Measurements from ENCODE around the gene MYOM1. TPM values are rescaled to one million over a fixed set of nuclear protein-coding genes. Genes with fewer than 3 reads are reported as not detected.
"Not testable (repeated sequence)": the region's sequence is repeated elsewhere in the genome, so short reads cannot be mapped to it uniquely, and the experiment has no call there.

MYOM1 gene
- total RNA-seq, 4 donors from 2014 or later = 0.67 to 2.1 (median 1.5) TPM

DNA sequence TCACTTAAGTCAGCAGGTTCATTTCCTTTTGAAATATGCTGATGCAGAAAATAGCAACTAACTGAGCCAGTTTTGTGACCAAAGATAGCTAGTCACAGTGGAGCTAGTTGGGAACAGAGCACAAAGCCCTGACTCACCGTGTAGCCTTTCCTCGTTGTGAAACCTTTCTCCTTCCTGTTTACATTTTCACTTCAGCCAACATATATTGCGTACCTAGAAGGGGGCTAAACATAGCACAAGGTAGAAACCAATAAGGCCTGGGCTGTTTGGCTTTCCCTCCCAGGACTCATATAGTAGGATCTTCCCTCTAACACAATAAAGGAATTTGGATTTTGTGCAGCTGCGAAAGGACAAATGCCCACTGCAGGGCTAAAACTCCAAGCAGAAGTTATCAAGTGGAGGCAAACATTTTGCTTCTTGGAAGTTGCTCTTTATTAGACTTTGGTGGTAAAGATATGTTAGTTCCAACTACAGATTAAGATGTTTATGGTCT lies 182.3 kb downstream of the MYOM1 start:
- 37% methylated on average over 4 of the region's 4 CpGs for WGBS, 2 donors
- H3K4me3 ChIP-seq (ENCODE audit: low read depth, poor library complexity, severe bottlenecking) = no peak overlapping the region
- peak in 1 of 2 donors; percentile 59 for DNase-seq (ENCODE audit: low spot score in 2 of 2)
- TF ChIP-seq, protein P1, sequence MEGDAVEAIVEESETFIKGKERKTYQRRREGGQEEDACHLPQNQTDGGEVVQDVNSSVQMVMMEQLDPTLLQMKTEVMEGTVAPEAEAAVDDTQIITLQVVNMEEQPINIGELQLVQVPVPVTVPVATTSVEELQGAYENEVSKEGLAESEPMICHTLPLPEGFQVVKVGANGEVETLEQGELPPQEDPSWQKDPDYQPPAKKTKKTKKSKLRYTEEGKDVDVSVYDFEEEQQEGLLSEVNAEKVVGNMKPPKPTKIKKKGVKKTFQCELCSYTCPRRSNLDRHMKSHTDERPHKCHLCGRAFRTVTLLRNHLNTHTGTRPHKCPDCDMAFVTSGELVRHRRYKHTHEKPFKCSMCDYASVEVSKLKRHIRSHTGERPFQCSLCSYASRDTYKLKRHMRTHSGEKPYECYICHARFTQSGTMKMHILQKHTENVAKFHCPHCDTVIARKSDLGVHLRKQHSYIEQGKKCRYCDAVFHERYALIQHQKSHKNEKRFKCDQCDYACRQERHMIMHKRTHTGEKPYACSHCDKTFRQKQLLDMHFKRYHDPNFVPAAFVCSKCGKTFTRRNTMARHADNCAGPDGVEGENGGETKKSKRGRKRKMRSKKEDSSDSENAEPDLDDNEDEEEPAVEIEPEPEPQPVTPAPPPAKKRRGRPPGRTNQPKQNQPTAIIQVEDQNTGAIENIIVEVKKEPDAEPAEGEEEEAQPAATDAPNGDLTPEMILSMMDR (IDR thresholded peaks at IDR 0.05) = no peak
- no peak for TF ChIP-seq POLR2A (IDR thresholded peaks at IDR 0.05)
- intact Hi-C loops (cut with DNase I; ENCODE audit: low total_unique reads) = no loop called here

DNA sequence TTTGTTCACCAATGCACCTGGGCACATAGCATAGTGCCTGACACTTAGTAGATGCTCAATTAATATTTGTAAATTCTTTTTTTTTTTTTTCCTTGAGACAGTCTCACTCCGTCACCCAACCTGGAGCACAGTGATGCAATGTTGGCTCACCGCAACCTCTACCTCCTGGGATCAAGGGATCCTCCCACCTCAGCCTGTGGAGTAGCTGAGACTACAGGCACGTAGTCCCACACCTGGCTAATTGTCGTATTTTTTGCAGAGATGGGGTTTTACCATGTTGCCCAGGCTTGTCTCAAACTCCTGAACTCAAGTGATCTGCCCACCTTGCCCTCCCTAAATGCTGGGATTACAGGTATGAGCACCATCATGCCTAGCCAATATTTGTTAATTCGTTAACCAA lies 183.7 kb downstream of the MYOM1 start:
- intact Hi-C loops (cut with DNase I; ENCODE audit: low total_unique reads) = no loop called here
- 54 to 65% methylated on average over 5 of the region's 5 CpGs for WGBS, 2 donors
- H3K4me3 ChIP-seq (ENCODE audit: low read depth, poor library complexity, severe bottlenecking) = no peak overlapping the region
- TF ChIP-seq POLR2A (IDR thresholded peaks at IDR 0.05) = no peak
- TF ChIP-seq, protein P1 (IDR thresholded peaks at IDR 0.05) = no peak
- DNase-seq (ENCODE audit: low spot score in 2 of 2) = peak in 1 of 2 donors; percentile 7

DNA sequence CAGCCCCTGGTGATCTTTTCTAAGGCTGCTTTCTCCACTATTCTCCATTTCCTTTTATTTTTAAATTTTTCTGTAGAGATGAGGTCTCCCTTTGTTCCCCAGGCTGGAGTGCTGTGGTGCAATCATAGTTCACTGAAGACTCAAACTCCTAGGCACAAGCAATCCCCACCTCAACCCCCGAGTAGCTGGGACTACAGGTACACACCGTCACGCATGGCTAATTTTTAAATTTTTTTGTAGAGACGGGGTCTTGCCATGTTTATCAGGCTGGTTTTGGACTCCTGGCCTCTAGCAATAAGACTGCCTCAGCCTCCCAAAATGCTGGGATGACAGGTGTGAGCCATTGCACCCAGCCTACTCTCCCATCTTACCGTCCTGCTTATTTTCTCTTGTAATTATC lies 184.1 kb downstream of the MYOM1 start:
- TF ChIP-seq, protein P1 (IDR thresholded peaks at IDR 0.05) = no peak
- no peak for TF ChIP-seq POLR2A (IDR thresholded peaks at IDR 0.05)
- no peak overlapping the region for H3K4me3 ChIP-seq (ENCODE audit: low read depth, poor library complexity, severe bottlenecking)
- intact Hi-C loops (cut with DNase I; ENCODE audit: low total_unique reads) = no loop called here
- peak in 1 of 2 donors; percentile 15 for DNase-seq (ENCODE audit: low spot score in 2 of 2)
- 94 to 95% methylated on average over 5 of the region's 5 CpGs for WGBS, 2 donors

GRCh38 chr18:3032721-3033120 lies 187.0 kb downstream of the MYOM1 start:
- H3K4me3 ChIP-seq (ENCODE audit: low read depth, poor library complexity, severe bottlenecking) = no peak overlapping the region
- 81 to 86% methylated on average over 3 of the region's 3 CpGs for WGBS, 2 donors

DNA sequence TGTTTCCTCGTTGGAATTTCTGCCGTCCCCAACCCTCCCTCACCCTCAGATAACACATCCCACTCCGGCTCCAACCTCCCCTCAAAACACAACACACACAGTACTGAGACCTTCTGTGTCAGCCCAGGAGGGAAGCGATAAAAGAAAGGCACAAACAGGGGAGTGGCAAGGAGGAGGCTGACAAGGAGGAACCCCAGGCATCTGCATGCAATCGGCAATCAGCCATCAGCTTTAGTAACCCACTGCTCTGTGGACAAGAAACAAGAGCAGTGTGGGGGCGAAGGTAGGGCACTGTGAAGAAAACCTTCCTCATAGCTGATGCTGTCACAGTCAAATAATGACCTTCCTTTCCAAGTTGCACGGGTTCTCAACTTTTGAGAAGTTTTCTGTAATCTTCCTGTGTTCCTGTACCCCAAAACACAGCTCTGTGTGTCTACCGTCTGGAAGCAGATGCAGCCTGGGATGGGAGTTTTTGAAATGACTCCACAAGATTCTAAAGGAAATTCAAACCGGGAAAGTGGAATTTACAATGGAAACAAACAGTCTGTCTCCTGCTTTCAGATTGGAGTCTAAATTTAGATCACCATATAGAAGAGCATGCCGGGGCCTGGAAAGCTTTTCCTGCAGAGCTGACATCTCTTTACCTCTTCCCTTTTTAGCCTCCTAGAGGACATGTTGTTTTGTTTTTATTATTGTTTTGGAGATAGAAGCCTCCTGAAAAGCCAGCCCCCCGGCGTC lies 190.4 kb downstream of the MYOM1 start:
- no peak for TF ChIP-seq POLR2A (IDR thresholded peaks at IDR 0.05)
- TF ChIP-seq, protein P1 (IDR thresholded peaks at IDR 0.05) = no peak
- DNase-seq (ENCODE audit: low spot score in 2 of 2) = peak in 1 of 2 donors; percentile 77
- WGBS, 2 donors = 38 to 44% methylated on average over 12 of the region's 12 CpGs
- H3K4me3 ChIP-seq (ENCODE audit: low read depth, poor library complexity, severe bottlenecking) = no peak overlapping the region
- intact Hi-C loops (cut with DNase I; ENCODE audit: low total_unique reads) = no loop called here

More at GRCh38 chr18:3032721-3033120, 187.0 kb downstream of the MYOM1 start:
- DNase-seq (ENCODE audit: low spot score in 2 of 2) = no peak
- no peak for TF ChIP-seq POLR2A (IDR thresholded peaks at IDR 0.05)
- TF ChIP-seq, protein P1 (IDR thresholded peaks at IDR 0.05) = no peak
- intact Hi-C loops (cut with DNase I; ENCODE audit: low total_unique reads) = no loop called here

- DNase-seq (ENCODE audit: low spot score in 2 of 2) = peak in 1 of 2 donors; percentile 2
- H3K4me3 ChIP-seq (ENCODE audit: low read depth, poor library complexity, severe bottlenecking); intact Hi-C loops (cut with DNase I; ENCODE audit: low total_unique reads): not testable (repeated sequence)
- 90 to 98% methylated on average over 3 of the region's 3 CpGs for WGBS, 2 donors
Observed at GRCh38 chr18:3028115-3028514, 191.7 kb downstream of the MYOM1 start.
